HT-29 (cell line): ENCODE data around the gene FPR3. TPM values are rescaled to one million over a fixed set of nuclear protein-coding genes. Genes with fewer than 3 reads are reported as not detected.

ENCODE experiments used
- total RNA-seq: library from RNA; depleted of rRNA; stranded (reverse); fragments of >200 nt; shearing (Covaris generic); gene quantifications from 2 replicates; pipeline ENCODE4 v1.2.3, GENCODE V29; 2014; rRNA removed

The FPR3 gene
- total RNA-seq, 1 experiment from 2014 or later = not detected

Other genes with a start within 250 kb of the FPR3 start
- gene ZNF175, start 223.9 kb upstream of the FPR3 start, total RNA-seq = 1.1 and 1.8 TPM in 2 replicates
- not detected in 2 replicates for gene SIGLEC5, start 164.8 kb upstream of the FPR3 start, total RNA-seq
- gene SIGLEC14, start 148.3 kb upstream of the FPR3 start, total RNA-seq = not detected in 2 replicates
- gene SPACA6, start 101.8 kb upstream of the FPR3 start, total RNA-seq = 13.6 and 17.8 TPM in 2 replicates
- 0.05 TPM in 1 of 2 replicates, not detected in the other for gene HAS1, start 71.2 kb upstream of the FPR3 start, total RNA-seq
- gene FPR1, start 43.3 kb upstream of the FPR3 start, total RNA-seq = not detected in 2 replicates
- gene FPR2, start 34.0 kb upstream of the FPR3 start, total RNA-seq = not detected in 2 replicates
- 0.99 and 1.1 TPM in 2 replicates for gene ZNF577, start 92.8 kb downstream of the FPR3 start, total RNA-seq
- gene ZNF649, start 109.9 kb downstream of the FPR3 start, total RNA-seq = 0.64 and 1.8 TPM in 2 replicates
- gene ZNF613, start 132.3 kb downstream of the FPR3 start, total RNA-seq = 1.3 and 2.8 TPM in 2 replicates
- 1.3 and 1.9 TPM in 2 replicates for gene ZNF350, start 191.7 kb downstream of the FPR3 start, total RNA-seq
- gene ZNF615, start 213.1 kb downstream of the FPR3 start, total RNA-seq = 0.41 and 1.4 TPM in 2 replicates
- 6.0 and 7.4 TPM in 2 replicates for gene ZNF614, start 233.2 kb downstream of the FPR3 start, total RNA-seq